Measurements from ENCODE around the gene PTPRH. TPM values are rescaled to one million over a fixed set of nuclear protein-coding genes. Genes with fewer than 3 reads are reported as not detected.

The PTPRH gene
- polyA plus RNA-seq, 1 of the 3 experiments (the other 2 are of a cell fraction): 1.1 TPM

DNA sequence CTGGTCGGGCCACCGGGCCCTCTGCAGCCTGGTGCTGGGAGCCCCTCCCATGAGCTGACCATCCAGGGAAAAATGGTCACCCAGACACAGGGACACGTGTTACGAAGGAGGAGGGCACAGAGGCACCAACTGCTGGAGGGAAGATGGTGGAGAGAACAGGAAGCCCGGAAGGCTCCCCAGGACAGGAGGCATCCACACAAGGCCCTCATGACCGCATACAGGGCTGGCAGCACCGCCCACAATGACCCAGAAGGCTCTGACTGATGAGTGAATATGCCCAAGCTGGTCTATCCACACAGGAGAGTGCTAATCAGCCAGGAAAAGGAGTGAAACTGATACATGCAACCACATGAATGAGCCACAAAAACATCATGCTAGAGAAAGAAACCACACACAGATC lies 33.2 kb upstream of the PTPRH start:
- H3K4me2 ChIP-seq: no peak overlapping the region
- no peak overlapping the region for H3K27ac ChIP-seq (ENCODE audit: low read depth in 2 of 2, low read length in 1 of 2)
- H3K79me2 ChIP-seq (ENCODE audit: insufficient read depth): peaks cover 5% of the 10 kb centered on the region; the same call in 1 of the 2 replicates
- peaks cover 16 to 59% of the 10 kb centered on the region in 2 experiments for H3K36me3 ChIP-seq (replicated peaks in 1 of 2; ENCODE audit: control insufficient read depth in 1 of 2, insufficient read depth in 2 of 2, low read length in 1 of 2)
- no peaks in the 10 kb centered on the region for H3F3A ChIP-seq (replicated peaks; ENCODE audit: insufficient read depth)
- peaks cover 11% of the 10 kb centered on the region for H4K20me1 ChIP-seq (ENCODE audit: insufficient read depth)
- no peak overlapping the region for H2AFZ ChIP-seq (ENCODE audit: low read depth)
- no peaks in the 10 kb centered on the region for H3K9me2 ChIP-seq
- no peaks in the 10 kb centered on the region for H3K27me3 ChIP-seq (ENCODE audit: insufficient read depth)
- POLR2A ChIA-PET: no interaction called here
- H3K4me1 ChIP-seq (ENCODE audit: control insufficient read depth in 1 of 2, insufficient read depth in 2 of 2, low read depth in 1 of 2, low read length in 1 of 2): peaks cover 0 to 6% of the 10 kb centered on the region in 2 experiments; a peak in 1 of 4 replicates
- CTCF ChIA-PET: interaction anchor here (1.7 kb wide), 1 partner anchor 12 kb away, joined by 6 read pairs; no protein-coding TSS in a partner anchor
- WGBS (ENCODE audit: low lambda C conversion rate): 77% methylated on average over 7 of the region's 7 CpGs
- no peak overlapping the region for H3K9ac ChIP-seq
- TF ChIP-seq RAD21 (IDR thresholded peaks at IDR 0.05; ENCODE audit: low read length) (no peak), TEAD4 (IDR thresholded peaks at IDR 0.05; ENCODE audit: borderline replicate concordance, insufficient read depth) (no peak), RXRA (IDR thresholded peaks at IDR 0.05; ENCODE audit: borderline replicate concordance, low read depth) (no peak), RCOR1 (IDR thresholded peaks at IDR 0.05; ENCODE audit: low read length) (no peak), YY1 (IDR thresholded peaks at IDR 0.05; ENCODE audit: low read depth) (no peak), RFX5 (IDR thresholded peaks at IDR 0.05; ENCODE audit: low read length) (no peak), FOXJ3 (CRISPR knock-in tag; IDR thresholded peaks at IDR 0.05) (no peak), TCF12 (IDR thresholded peaks at IDR 0.05) (no peak), TAF1 (IDR thresholded peaks at IDR 0.05; ENCODE audit: borderline replicate concordance, low read depth, low read length) (no peak), GABPA (IDR thresholded peaks at IDR 0.05; ENCODE audit: low read depth) (no peak), NRF1 (IDR thresholded peaks at IDR 0.05; ENCODE audit: low read depth, low read length) (no peak), FOSL2 (IDR thresholded peaks at IDR 0.05; ENCODE audit: borderline replicate concordance, low read depth) (no peak), FOXM1 (IDR thresholded peaks at IDR 0.05; ENCODE audit: low read depth) (no peak)
- TF ChIP-seq, protein P1, sequence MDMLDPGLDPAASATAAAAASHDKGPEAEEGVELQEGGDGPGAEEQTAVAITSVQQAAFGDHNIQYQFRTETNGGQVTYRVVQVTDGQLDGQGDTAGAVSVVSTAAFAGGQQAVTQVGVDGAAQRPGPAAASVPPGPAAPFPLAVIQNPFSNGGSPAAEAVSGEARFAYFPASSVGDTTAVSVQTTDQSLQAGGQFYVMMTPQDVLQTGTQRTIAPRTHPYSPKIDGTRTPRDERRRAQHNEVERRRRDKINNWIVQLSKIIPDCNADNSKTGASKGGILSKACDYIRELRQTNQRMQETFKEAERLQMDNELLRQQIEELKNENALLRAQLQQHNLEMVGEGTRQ (IDR thresholded peaks at IDR 0.05; ENCODE audit: borderline replicate concordance, low read depth, low read length): no peak
- H3K4me3 ChIP-seq (ENCODE audit: low read depth in 2 of 2, low read length in 1 of 2): no peak overlapping the region
- no peaks in the 10 kb centered on the region for H3K9me3 ChIP-seq
- no peak for DNase-seq

DNA sequence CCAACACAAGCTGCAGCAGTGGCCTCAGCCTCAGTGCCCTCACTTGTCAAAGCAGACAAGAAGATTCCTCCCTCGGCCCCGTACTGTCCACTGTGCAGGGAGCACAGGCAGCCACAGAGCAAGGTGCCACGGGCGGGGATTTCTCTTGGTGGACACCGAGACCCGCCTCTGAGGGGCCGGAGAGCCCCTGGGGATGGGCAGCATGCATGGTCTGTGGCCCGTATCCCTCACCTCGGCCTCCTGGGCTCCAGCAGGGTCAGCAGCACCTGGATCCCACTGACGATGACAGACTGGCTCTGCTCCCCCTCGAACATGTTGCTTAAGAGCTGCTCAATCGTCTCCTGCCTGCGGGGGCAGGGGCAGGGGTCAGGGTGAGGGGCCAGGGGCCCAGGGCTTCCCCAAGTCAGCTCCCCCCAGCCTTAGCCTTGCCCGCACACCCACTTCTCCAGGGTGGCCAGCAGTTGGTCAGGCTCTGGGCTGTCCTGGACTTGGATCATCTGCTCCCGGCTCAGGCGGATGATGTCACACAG lies 32.7 kb upstream of the PTPRH start:
- no peaks in the 10 kb centered on the region for H3F3A ChIP-seq (replicated peaks; ENCODE audit: insufficient read depth)
- H3K4me1 ChIP-seq (ENCODE audit: control insufficient read depth in 1 of 2, insufficient read depth in 2 of 2, low read depth in 1 of 2, low read length in 1 of 2): peaks cover 0 to 1% of the 10 kb centered on the region in 2 experiments; a peak in 1 of 4 replicates
- no peak for DNase-seq
- peaks cover 6% of the 10 kb centered on the region for H4K20me1 ChIP-seq (ENCODE audit: insufficient read depth)
- POLR2A ChIA-PET: no interaction called here
- no peak overlapping the region for H2AFZ ChIP-seq (ENCODE audit: low read depth)
- H3K27me3 ChIP-seq (ENCODE audit: insufficient read depth): no peaks in the 10 kb centered on the region
- H3K4me2 ChIP-seq: no peak overlapping the region
- TF ChIP-seq FOSL2 (IDR thresholded peaks at IDR 0.05; ENCODE audit: borderline replicate concordance, low read depth): no peak
- TF ChIP-seq CHD2 (IDR thresholded peaks at IDR 0.05; ENCODE audit: low read length, partially characterized antibody): no peak
- TF ChIP-seq, protein P2, sequence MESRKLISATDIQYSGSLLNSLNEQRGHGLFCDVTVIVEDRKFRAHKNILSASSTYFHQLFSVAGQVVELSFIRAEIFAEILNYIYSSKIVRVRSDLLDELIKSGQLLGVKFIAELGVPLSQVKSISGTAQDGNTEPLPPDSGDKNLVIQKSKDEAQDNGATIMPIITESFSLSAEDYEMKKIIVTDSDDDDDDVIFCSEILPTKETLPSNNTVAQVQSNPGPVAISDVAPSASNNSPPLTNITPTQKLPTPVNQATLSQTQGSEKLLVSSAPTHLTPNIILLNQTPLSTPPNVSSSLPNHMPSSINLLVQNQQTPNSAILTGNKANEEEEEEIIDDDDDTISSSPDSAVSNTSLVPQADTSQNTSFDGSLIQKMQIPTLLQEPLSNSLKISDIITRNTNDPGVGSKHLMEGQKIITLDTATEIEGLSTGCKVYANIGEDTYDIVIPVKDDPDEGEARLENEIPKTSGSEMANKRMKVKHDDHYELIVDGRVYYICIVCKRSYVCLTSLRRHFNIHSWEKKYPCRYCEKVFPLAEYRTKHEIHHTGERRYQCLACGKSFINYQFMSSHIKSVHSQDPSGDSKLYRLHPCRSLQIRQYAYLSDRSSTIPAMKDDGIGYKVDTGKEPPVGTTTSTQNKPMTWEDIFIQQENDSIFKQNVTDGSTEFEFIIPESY (IDR thresholded peaks at IDR 0.05; ENCODE audit: borderline replicate concordance, low read depth): no peak
- TF ChIP-seq EP300 (IDR thresholded peaks at IDR 0.05; ENCODE audit: borderline replicate concordance in 1 of 2, low read depth in 1 of 2, low read length in 1 of 2): no peak
- no peak for TF ChIP-seq EZH2phosphoT487 (IDR thresholded peaks at IDR 0.05; ENCODE audit: borderline replicate concordance, low read depth)
- TF ChIP-seq, protein P3, sequence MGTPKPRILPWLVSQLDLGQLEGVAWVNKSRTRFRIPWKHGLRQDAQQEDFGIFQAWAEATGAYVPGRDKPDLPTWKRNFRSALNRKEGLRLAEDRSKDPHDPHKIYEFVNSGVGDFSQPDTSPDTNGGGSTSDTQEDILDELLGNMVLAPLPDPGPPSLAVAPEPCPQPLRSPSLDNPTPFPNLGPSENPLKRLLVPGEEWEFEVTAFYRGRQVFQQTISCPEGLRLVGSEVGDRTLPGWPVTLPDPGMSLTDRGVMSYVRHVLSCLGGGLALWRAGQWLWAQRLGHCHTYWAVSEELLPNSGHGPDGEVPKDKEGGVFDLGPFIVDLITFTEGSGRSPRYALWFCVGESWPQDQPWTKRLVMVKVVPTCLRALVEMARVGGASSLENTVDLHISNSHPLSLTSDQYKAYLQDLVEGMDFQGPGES (IDR thresholded peaks at IDR 0.05; ENCODE audit: low read depth, low read length): no peak
- no peak for TF ChIP-seq RXRA (IDR thresholded peaks at IDR 0.05; ENCODE audit: borderline replicate concordance, low read depth)
- TF ChIP-seq GABPA (IDR thresholded peaks at IDR 0.05; ENCODE audit: low read depth): no peak
- TF ChIP-seq, protein P4, sequence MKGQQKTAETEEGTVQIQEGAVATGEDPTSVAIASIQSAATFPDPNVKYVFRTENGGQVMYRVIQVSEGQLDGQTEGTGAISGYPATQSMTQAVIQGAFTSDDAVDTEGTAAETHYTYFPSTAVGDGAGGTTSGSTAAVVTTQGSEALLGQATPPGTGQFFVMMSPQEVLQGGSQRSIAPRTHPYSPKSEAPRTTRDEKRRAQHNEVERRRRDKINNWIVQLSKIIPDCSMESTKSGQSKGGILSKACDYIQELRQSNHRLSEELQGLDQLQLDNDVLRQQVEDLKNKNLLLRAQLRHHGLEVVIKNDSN (IDR thresholded peaks at IDR 0.05; ENCODE audit: borderline replicate concordance, low read depth): no peak
- CTCF ChIA-PET: interaction anchor here (1.4 to 1.7 kb wide), 2 partner anchors 13 to 41 kb away, joined by 3 to 6 read pairs; no protein-coding TSS in a partner anchor
- H3K9ac ChIP-seq: no peak overlapping the region
- H3K79me2 ChIP-seq (ENCODE audit: insufficient read depth): peaks cover 1% of the 10 kb centered on the region; the same call in 1 of the 2 replicates
- no peaks in the 10 kb centered on the region for H3K9me3 ChIP-seq
- no peak overlapping the region for H3K27ac ChIP-seq (ENCODE audit: low read depth in 2 of 2, low read length in 1 of 2)
- peaks cover 22 to 64% of the 10 kb centered on the region in 2 experiments for H3K36me3 ChIP-seq (replicated peaks in 1 of 2; ENCODE audit: control insufficient read depth in 1 of 2, insufficient read depth in 2 of 2, low read length in 1 of 2)
- H3K4me3 ChIP-seq (ENCODE audit: low read depth in 2 of 2, low read length in 1 of 2): no peak overlapping the region
- WGBS (ENCODE audit: low lambda C conversion rate): 92% methylated on average over 10 of the region's 16 CpGs
- no peaks in the 10 kb centered on the region for H3K9me2 ChIP-seq

All from SK-N-SH (cell line).